Measurements from ENCODE around the gene CUBN.
A peak's percentile ranks its signal among the peaks of the same experiment; 100 is the strongest.

CUBN gene

GRCh38 chr10:16780338-16780880 is 349.2 kb downstream of the CUBN start:
- DNase-seq (ENCODE audit: low spot score): no peak
- Mint-ChIP-seq H3K4me3 (no peak overlapping the region), H3K4me1 (ENCODE audit: low read depth) (peaks cover 32% of the 10 kb centered on the region), H3K27ac (no peak overlapping the region), H3K27me3 (ENCODE audit: low read depth) (no peaks in the 10 kb centered on the region), H3K9me3 (peaks cover 3% of the 10 kb centered on the region), H3K36me3 (ENCODE audit: low read depth) (peaks cover 18% of the 10 kb centered on the region)

- H3K36me3 Mint-ChIP-seq (ENCODE audit: low read depth): peaks cover 13% of the 10 kb centered on the region
- H3K4me1 Mint-ChIP-seq (ENCODE audit: low read depth): peaks cover 30% of the 10 kb centered on the region
- no peaks in the 10 kb centered on the region for H3K9me3 Mint-ChIP-seq
- no peaks in the 10 kb centered on the region for H3K27me3 Mint-ChIP-seq (ENCODE audit: low read depth)
- H3K27ac Mint-ChIP-seq: no peak overlapping the region
- peak; percentile 76 for DNase-seq (ENCODE audit: low spot score)
- H3K4me3 Mint-ChIP-seq: no peak overlapping the region
These were observed 350.2 kb downstream of the CUBN start for GRCh38 chr10:16779384-16779915.

GRCh38 chr10:16777473-16778370 is 351.9 kb downstream of the CUBN start:
- Mint-ChIP-seq H3K9me3 (no peaks in the 10 kb centered on the region), H3K4me3 (no peak overlapping the region), H3K27ac (no peak overlapping the region), H3K4me1 (ENCODE audit: low read depth) (peaks cover 28% of the 10 kb centered on the region), H3K27me3 (ENCODE audit: low read depth) (no peaks in the 10 kb centered on the region), H3K36me3 (ENCODE audit: low read depth) (peaks cover 7% of the 10 kb centered on the region)
- peak; percentile 20 for DNase-seq (ENCODE audit: low spot score)

- H3K27me3 Mint-ChIP-seq (ENCODE audit: low read depth): no peaks in the 10 kb centered on the region
- H3K4me3 Mint-ChIP-seq: no peak overlapping the region
- no peaks in the 10 kb centered on the region for H3K9me3 Mint-ChIP-seq
- H3K27ac Mint-ChIP-seq: no peak overlapping the region
- peaks cover 4% of the 10 kb centered on the region for H3K36me3 Mint-ChIP-seq (ENCODE audit: low read depth)
- peaks cover 28% of the 10 kb centered on the region for H3K4me1 Mint-ChIP-seq (ENCODE audit: low read depth)
- DNase-seq (ENCODE audit: low spot score): no peak
These were observed 352.7 kb downstream of the CUBN start for GRCh38 chr10:16776896-16777295.

Measured in T-helper 2 cell treated with Interferon-gamma antibody and Interleukin-4, amounts not matched to agents 5 μg/mL and 100 μg/mL, for 36 hours (primary cell).